Pancreas (tissue), 10 donors: Measurements from ENCODE around the gene SNTG2. TPM values are rescaled to one million over a fixed set of nuclear protein-coding genes. Genes with fewer than 3 reads are reported as not detected.

Experiments used
- ATAC-seq, 4 donors: fragments of 200-7000 bp; cut with Tn5 transposase; one replicate each; pipeline versions ENCODE4 v1.8.0 to v1.9.1; 2020; ENCODE audit warnings: mild to moderate bottlenecking in 4 of 4, moderate library complexity in 4 of 4
- DNase-seq, 6 donors: peaks; one replicate each; pipeline ENCODE4 v3.0.0-alpha.2; 2020
- FAIRE-seq: peaks from 2 replicates; lab custom pipeline; 2012; peaks lifted over from hg19 to GRCh38; lab: Jason Lieb, UNC
- H3K27ac ChIP-seq, 4 donors: fragments of 200-600 bp; sonication (generic); 1 replicate in 3 of 4; 2 replicates in 1 of 4; pipeline versions ENCODE4 v1.5.0 to v1.8.0; 2020
- H3K27me3 ChIP-seq, 4 donors: fragments of 200-600 bp; one replicate each; pipeline ENCODE4 v1.8.0; 2021
- H3K36me3 ChIP-seq, 3 donors: fragments of 200-600 bp; sonication (generic) in 1 of 3; one replicate each; pipeline versions ENCODE4 v1.5.0 to v1.8.0; 2020 to 2021
- H3K4me1 ChIP-seq, 3 donors: fragments of 200-600 bp; one replicate each; pipeline ENCODE4 v1.8.0; 2021
- H3K4me3 ChIP-seq, 4 donors: fragments of 200-600 bp; sonication (generic) in 2 of 4; one replicate each; pipeline versions ENCODE4 v1.5.0 to v1.8.0; 2020 to 2021
- H3K9me3 ChIP-seq, 4 donors: fragments of 200-600 bp; one replicate each; pipeline ENCODE4 v1.8.0; 2021
- CTCF ChIP-seq, 4 donors: fragments of 200-600 bp; sonication (generic) in 3 of 4; IDR thresholded peaks; one replicate each; pipeline versions ENCODE4 v1.5.0 to v1.8.0; 2021; ENCODE audit warnings: antibody characterized with exemption in 4 of 4
- whole genome bisulfite sequencing, 2 donors: extraction: QIAGEN DNeasy Blood & Tissue Kit; methylation state at CpG; one replicate each; pipeline ENCODE4 v1.1.7; 2013; 5-methylcytosine and 5-hydroxymethylcytosine counted together
- intact Hi-C, 3 donors: fragments of 100-400 bp; cut with DNase I; formaldehyde crosslinking; loops; one replicate each; pipeline versions ENCODE4 v1.11.1 to v1.14.2; 2022
- polyA plus RNA-seq, 2 donors: library from polyadenylated mRNA; stranded (reverse); fragments of 200-250 nt; gene quantifications; one replicate each; pipeline ENCODE4 v1.2.3, GENCODE V29; 2013
- total RNA-seq, 6 donors: library from RNA; stranded (reverse); fragmentation: NEBNext Ultra II Directional in 4 of 6; extraction: Animal tissue kit (Norgen Biotek cat#: 25700) in 4 of 6; gene quantifications; one replicate each; pipeline versions ENCODE4 v1.2.1 to v1.2.4, GENCODE V29; 2021 to 2023
- donor health status: healthy with polysubstance abuse.
- donor health status: DM: no; HTN: no; CAD: no; lungs with moderate emphysema.
- donor health status: DM: no; HTN: no; CAD: no.
- donor health status: control.
- donor health status: control.
- donor health status: Bipolar disorder and iron deficiency.
- donor health status: DM: yes; HTN: yes; CAD: no.
- donor health status: DM: no; HTN: no; CAD: no.
- donor health status: DM: no; HTN: no; CAD: no.
- donor health status: DM: yes; HTN: yes; CAD: no.

The SNTG2 gene
- total and polyA plus RNA-seq, 8 donors: 1.4 to 19.2 (median 4.6) TPM

- no peak overlapping the region for H3K4me3 ChIP-seq
These were observed 423.2 kb downstream of the SNTG2 start for GRCh38 chr2:1373830-1374229.

GRCh38 chr2:1374287-1374686 lies 423.6 kb downstream of the SNTG2 start:
- peaks cover 0 to 4% (median 0%) of the 10 kb centered on the region in 3 donors for H3K4me1 ChIP-seq
- TF ChIP-seq CTCF (IDR thresholded peaks at IDR 0.05): no peak
- H3K27ac ChIP-seq: no peak overlapping the region
- H3K9me3 ChIP-seq: no peaks in the 10 kb centered on the region
- ATAC-seq (no peak), DNase-seq (no peak), FAIRE-seq (no peak)
- WGBS, 2 donors: 82 to 89% methylated on average over 11 of the region's 11 CpGs
- no peaks in the 10 kb centered on the region for H3K36me3 ChIP-seq
- no peaks in the 10 kb centered on the region for H3K27me3 ChIP-seq
- intact Hi-C loops: no loop called here
- H3K4me3 ChIP-seq: no peak overlapping the region

More at GRCh38 chr2:1373830-1374229, 423.2 kb downstream of the SNTG2 start:
- ATAC-seq (no peak), DNase-seq (no peak), FAIRE-seq (no peak)
- WGBS, 2 donors: 81% methylated on average over 12 of the region's 12 CpGs
- intact Hi-C loops: no loop called here
- Histone ChIP-seq H3K4me1 (no peaks in the 10 kb centered on the region), H3K27ac (no peak overlapping the region), H3K36me3 (no peaks in the 10 kb centered on the region), H3K9me3 (no peaks in the 10 kb centered on the region), H3K27me3 (no peaks in the 10 kb centered on the region)
- TF ChIP-seq CTCF (IDR thresholded peaks at IDR 0.05): no peak

- no peak for FAIRE-seq
- Histone ChIP-seq H3K36me3 (no peaks in the 10 kb centered on the region), H3K4me1 (peaks cover 0 to 4% (median 0%) of the 10 kb centered on the region in 3 donors), H3K4me3 (no peak overlapping the region), H3K27me3 (no peaks in the 10 kb centered on the region), H3K27ac (no peak overlapping the region), H3K9me3 (no peaks in the 10 kb centered on the region)
- ATAC-seq: no peak
- DNase-seq: no peak
- intact Hi-C loops: no loop called here
- TF ChIP-seq CTCF (IDR thresholded peaks at IDR 0.05): no peak
- WGBS, 2 donors: 87 to 90% methylated on average over 14 of the region's 14 CpGs
These were observed 425.1 kb downstream of the SNTG2 start for GRCh38 chr2:1375794-1376193.

- no peak for FAIRE-seq
- ATAC-seq: no peak
- DNase-seq: no peak
- no peak overlapping the region for H3K27ac ChIP-seq
- intact Hi-C loops: no loop called here
- no peaks in the 10 kb centered on the region for H3K27me3 ChIP-seq
- no peaks in the 10 kb centered on the region for H3K36me3 ChIP-seq
- peaks cover 0 to 4% (median 0%) of the 10 kb centered on the region in 3 donors for H3K4me1 ChIP-seq
- no peaks in the 10 kb centered on the region for H3K9me3 ChIP-seq
- WGBS, 2 donors: 82 to 85% methylated on average over 6 of the region's 6 CpGs
- H3K4me3 ChIP-seq: no peak overlapping the region
- no peak for TF ChIP-seq CTCF (IDR thresholded peaks at IDR 0.05)
These were observed 426.8 kb downstream of the SNTG2 start for GRCh38 chr2:1377473-1377872.

GRCh38 chr2:1378456-1379150 lies 428.0 kb downstream of the SNTG2 start:
- Histone ChIP-seq H3K4me3 (no peak overlapping the region), H3K27me3 (no peaks in the 10 kb centered on the region), H3K36me3 (no peaks in the 10 kb centered on the region), H3K4me1 (peaks cover 0 to 4% (median 0%) of the 10 kb centered on the region in 3 donors), H3K9me3 (no peaks in the 10 kb centered on the region), H3K27ac (peak overlapping the region in 1 of 4 donors; percentile 15)
- DNase-seq: peak in 2 of 6 donors; percentile 31 to 57
- FAIRE-seq: no peak
- intact Hi-C loops: no loop called here
- no peak for TF ChIP-seq CTCF (IDR thresholded peaks at IDR 0.05)
- WGBS, 2 donors: 48 to 51% methylated on average over 17 of the region's 17 CpGs
- ATAC-seq: peak; percentile 37 to 90 (median 66)
